GM20000 (cell line): ENCODE measurements around the gene CCDC43.
A peak's percentile ranks its signal among the peaks of the same experiment; 100 is the strongest.
"Not testable (repeated sequence)": the region's sequence is repeated elsewhere in the genome, so short reads cannot be mapped to it uniquely, and the experiment has no call there.

ENCODE experiments used
- DNase-seq: peaks from one replicate; pipeline ENCODE4 v3.0.0; 2012; ENCODE audit warnings: low spot score
- CTCF ChIP-seq: IDR thresholded peaks from 2 replicates; pipeline ENCODE4 v1.5.1; 2012; ENCODE audit warnings: mild to moderate bottlenecking, control low read depth; ENCODE audit errors: extremely low read depth, missing control alignments

CCDC43 gene

GRCh38 chr17:44719444-44719843 is 29.9 kb upstream of the CCDC43 start:
- DNase-seq, result no peak
- TF ChIP-seq CTCF, result no peak

DNA sequence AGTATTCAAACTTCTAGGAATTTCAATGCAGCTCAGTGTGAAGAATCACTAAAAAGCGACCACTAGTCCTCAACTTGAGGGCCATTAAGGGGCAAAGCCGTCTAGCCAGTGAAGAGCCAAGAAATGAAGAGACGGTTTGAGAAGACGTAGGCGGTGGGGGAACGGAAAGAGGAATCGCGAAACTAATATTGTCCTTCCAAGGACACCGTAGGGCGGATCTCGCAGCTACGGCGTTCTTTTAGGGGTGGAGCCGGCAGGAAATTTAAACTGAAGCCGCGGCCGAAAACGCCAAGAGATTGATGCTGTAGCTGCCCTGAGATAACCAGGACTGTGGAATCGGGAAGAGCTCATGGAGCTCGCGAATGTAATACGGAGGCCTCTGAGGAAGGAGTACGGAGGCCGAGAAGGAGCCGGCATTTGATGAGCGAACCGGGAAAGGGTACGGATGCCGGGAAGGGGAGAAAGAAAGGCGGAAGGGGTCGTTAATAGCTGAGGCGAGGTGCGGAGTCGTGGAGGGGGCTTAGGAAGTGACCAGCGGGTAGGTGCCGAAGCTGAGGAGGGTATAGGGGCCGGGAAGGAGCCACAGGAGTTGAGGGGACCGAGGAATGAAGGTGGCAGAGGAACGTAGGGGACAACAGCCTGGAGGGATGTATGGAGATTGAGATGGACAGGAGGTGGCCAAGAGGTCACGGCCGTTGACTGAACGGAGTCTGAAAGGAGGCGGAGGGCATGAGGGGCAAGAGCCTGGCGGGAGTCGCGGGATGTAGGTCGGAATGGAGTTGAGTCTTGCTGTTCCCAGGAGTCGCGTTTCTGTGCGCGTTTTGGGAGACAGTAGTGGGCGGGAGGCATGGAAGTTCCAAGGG is 19.1 kb upstream of the CCDC43 start, which contains the start of gene DBF4B:
TSS of gene DBF4B (plus strand) at position 265 of the 863 bp plus-strand sequence. CDS start at position 421, 156 bp downstream.
- DNase-seq, result peak; percentile 88
- TF ChIP-seq CTCF, result no peak

DNA sequence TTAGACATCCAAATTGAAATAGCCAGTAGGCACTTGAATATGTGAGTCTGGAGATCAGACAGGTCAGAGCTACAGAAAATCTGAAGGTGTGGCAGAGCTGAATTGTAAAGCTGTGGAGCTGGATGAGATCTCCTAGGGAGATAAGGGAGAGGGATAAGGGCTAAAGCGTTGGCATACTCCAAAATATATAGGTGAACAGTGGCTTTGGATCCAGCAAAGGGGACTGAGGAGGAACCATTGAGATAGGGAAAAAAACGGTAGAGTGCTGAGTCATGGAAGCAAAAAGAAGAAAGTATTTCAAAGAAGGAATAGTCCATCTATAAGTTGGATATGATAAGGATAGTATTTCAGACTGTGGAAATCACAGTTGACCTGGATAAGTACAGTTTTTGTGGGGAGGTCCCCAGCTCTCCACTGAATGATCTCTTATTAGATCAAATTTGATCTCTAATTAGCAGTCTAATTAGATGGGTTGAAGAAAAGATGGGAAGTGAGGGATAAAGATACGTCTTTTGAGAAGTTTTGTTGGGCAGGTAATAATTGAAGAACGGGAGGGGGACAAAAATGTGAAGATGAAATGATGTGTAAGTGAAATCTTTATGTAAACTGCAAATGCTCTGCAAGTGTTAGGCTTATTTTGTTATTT is 18.3 kb upstream of the CCDC43 start:
- no peak for DNase-seq
- no peak for TF ChIP-seq CTCF

DNA sequence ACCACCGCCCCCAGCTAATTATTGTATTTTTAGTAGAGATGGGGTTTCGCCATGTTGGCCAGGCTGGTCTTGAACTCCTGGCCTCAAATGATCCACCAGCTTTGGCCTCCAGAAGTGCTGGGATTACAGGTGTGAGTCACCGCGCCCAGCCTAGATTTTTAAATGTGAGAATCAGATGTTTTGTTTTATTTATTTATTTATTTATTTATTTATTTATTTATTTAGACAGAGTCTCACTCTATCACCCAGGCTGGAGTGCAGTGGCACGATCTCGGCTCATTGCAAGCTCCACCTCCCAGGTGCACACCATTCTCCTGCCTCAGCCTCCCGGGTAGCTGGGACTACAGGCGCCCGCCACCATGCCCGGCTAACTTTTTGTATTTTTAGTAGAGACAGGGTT is 10.7 kb upstream of the CCDC43 start:
- not testable (repeated sequence) for DNase-seq

DNA sequence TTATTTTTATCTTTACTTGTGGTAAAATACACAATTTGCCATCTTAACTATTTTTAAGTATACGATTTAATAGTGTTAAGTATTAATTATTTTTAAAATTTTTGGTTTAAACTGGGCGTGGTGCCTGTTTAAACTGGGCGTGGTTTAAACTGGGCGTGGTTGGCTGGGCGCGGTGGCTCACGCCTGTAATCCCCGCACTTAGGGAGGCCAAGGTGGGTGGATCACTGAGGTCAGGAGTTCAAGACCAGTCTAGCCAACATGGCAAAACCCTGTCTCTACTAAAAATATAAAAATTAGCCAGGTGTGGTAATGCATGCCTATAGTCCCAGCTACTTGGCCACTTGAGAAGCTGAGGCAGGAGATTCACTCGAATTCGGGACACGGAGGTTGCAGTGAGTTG is 4.0 kb upstream of the CCDC43 start:
- no peak for TF ChIP-seq CTCF
- DNase-seq, result no peak

DNA sequence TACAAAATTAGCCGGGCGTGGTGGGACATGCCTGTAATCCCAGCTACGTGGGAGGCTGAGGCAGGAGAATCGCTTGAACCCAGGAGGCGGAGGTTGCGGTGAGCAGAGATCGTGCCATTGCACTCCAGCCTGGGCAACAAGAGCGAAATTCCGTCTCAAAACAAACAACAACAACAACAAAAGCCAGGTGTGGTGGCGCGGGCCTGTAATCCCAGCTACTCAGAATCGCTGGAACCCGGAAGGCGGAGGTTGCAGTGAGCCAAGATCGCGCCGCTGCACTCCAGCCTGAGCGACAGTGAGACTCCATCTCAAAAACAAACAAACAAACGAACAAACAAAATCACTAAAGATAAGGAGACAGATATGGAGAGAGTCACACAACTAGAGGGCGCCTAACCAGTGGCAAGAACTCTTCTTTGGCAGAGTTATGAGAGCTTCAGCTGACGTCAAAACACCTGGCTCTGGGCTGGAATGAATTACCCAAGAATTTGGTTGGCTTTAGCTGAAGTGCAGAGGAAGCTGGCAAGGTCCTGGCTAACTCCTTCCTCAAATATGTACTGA is 1.2 kb upstream of the CCDC43 start:
- DNase-seq, result peak; percentile 34

DNA sequence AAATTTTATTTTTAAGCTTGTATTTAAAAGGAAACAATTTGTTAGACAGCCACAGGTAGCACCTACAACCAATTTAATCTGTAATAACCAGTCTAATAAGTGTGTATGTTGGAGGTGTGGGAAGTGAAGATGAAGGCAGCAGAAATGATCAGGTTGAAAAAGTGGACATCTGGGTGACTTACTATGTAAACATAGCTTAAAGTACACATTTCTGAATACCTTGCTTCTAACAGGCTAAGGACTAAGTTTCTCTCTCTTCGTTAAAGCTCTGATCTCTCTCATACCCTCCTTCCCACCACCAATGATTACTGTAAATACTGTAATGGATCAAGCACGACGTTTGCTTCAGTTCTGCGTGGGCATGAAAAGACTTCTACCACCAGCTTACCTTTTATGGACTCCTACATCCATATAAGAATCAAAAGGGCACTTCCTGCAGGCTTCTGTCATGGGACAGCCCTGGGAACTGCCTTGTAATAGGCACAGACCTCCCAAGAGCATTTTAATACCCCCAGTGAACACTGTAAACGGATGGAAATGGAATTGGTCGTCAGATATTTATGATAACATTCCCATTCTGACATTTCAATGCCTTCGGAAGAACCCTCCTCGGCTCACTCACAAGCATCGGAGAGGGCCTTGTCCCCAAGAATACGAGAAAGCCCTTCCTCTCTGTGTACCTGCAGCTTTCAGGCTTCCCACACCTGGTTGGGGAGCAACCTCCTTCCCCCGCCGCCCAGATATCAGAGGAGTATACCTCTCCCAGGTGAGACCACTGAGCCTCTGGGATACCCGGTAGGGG is 700 bp downstream of the CCDC43 start:
- TF ChIP-seq CTCF, result no peak
- peak; percentile 19 for DNase-seq

DNA sequence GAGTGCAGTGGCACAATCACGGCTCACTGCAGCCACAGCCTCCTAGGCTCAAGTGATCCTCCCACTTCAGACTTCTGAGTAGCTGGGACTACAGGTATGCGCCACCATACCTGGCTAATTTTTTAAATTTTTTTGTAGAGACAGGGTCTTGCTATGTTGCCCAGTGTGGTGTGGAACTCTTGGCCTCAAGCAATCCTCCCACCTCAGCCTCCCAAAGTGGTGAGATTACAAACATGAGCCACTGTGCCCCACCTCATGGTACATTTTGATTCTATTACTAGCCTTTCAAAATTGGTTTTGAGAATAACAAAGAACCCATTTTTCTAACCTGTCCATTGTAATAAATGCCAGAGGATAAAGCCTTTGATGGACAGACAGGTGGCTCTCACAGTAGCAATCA is 1.4 kb downstream of the CCDC43 start:
- no peak for DNase-seq
- no peak for TF ChIP-seq CTCF
